ENCODE results near the gene POLD2.

DNA sequence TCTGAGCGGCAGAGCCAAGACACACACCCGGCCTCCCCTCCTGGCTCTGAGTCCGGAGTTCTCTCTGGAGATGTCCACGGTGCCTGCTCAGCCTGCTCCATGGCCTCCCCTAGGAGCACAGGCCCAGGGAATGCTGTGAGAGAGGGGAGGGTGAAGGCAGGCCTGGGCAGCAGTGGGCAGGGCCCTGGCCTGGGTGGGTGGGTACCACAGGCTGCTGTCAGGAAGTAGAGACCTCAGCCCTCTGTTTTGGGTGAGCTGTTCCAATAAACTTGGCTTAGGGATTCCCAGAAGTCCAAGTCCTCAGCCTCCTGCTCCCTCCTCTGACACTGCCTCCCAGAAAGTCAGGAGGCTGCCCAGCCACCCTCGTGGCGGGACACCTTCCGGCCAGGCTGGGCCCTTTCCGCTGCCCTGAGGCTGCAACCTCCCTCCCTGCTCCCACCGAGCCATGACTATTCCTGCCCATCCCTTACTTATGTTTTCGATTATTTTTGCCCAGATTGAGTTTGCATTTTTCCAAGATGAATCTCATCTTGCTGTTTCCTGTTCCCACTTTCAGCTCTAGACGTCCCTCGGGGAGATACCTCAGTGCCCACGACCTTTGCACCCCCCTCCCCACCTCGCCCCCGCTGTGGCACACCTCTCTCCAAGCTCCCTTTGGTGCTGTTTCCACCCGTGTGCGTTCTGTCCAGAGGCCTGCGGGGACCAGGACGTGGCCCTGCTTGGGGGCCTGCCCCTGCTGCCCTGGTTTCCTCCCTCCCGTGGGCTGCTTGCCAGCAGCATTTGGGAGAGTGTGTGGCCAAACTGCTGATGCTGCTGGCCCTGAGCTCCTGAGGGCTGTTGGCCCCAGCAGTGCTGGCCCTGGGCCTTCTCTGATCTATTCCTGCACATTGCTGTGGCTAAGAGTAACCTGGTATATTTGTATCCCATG is 35.2 kb downstream of the POLD2 start:
- TF ChIP-seq YY1 (IDR thresholded peaks at IDR 0.05; ENCODE audit: insufficient read depth, insufficient read length) (no peak), ZNF274 (IDR thresholded peaks at IDR 0.05; ENCODE audit: low read depth, low read length) (no peak)

All from NT2/D1 (cell line).